GM10248 (cell line): ENCODE measurements around the gene OSTC.

Experiments
- CTCF ChIA-PET: fragments of 300-600 bp; sonication (Branson Sonifier 250); formaldehyde crosslinking; extraction: SDS; loops from one replicate; lab custom pipeline; 2021; ENCODE audit warnings: antibody characterized with exemption; lab: Yijun Ruan, JAX
- POLR2A ChIA-PET: fragments of 350-650 bp; sonication (Branson Sonifier 250); formaldehyde crosslinking; extraction: SDS; loops from one replicate; lab custom pipeline; 2020; ENCODE audit warnings: antibody characterized with exemption; lab: Yijun Ruan, JAX
- DNase-seq: peaks from one replicate; pipeline ENCODE4 v3.0.0; 2012; ENCODE audit errors: extremely low spot score
- CTCF ChIP-seq: IDR thresholded peaks from 2 replicates; pipeline ENCODE4 v1.5.1; 2012; ENCODE audit warnings: mild to moderate bottlenecking, low read depth; ENCODE audit errors: extremely low read depth, missing control alignments, control extremely low read depth

Gene OSTC

DNA sequence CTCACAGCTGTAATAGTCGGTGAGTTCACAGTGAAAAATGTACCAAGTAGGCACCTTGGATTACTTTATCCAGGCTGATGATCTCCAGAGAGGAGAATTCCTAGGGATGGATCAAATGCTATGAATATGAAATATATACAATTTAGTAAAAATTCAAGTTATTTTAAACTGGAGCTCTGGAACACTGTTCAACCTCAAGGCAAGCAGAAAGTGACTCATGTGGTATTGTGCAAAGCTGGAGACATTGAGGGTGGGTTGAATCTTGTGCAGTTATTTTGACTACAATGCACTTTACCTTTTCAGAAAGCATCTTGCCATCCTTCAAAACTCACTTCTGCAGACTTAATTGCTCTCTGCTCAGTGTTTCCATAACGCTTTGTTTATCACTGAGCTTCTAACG is 43.4 kb downstream of the OSTC start:
- no peak for TF ChIP-seq CTCF
- ChIA-PET POLR2A (no interaction called here), CTCF (no interaction called here)
- DNase-seq = no peak

DNA sequence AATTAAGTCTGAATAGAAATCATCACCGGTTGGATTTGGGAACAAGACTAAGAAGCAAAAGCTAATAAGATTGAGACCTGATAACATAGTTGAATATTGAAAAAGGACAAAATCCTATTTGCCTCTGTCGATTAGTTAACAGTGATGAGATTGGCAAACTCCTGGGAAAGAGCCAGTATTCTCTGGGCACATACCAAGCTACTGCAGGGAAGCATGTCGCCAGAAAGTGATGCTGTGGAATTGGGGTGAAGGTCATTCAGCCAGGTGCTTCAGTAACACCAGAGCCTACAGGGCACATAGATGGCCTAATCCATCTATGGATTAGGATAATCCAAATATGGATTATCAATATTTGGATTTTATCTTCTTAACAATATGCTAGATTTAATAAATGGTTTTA is 44.0 kb downstream of the OSTC start:
- no peak for DNase-seq
- ChIA-PET CTCF (interaction anchor here (2.0 kb wide), 1 partner anchor 10 kb away, joined by 7 read pairs; no protein-coding TSS in a partner anchor), POLR2A (no interaction called here)
- TF ChIP-seq CTCF = no peak

DNA sequence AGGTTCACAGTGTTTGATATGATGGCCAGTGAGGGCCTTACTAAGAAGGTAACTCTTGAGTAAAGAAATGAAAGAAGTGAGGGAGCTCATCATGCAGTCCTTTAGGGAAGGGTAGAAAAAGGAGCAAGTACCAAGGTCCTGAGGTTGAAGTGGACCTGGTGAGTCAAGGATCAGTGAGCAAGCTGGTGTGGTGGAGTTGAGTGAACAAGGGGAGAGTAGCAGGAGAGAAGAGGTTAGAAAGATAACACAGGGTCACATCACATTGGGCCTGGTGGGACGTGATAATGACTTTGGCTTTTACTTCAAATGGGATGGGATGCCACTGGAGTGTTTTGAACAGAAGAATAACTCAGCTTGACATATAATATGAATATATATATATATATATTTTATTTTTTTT is 44.7 kb downstream of the OSTC start:
- no peak for DNase-seq
- ChIA-PET POLR2A (no interaction called here), CTCF (interaction anchor here (1.2 to 2.0 kb wide), 2 partner anchors 9 to 11 kb away, joined by 3 to 7 read pairs; no protein-coding TSS in a partner anchor)
- no peak for TF ChIP-seq CTCF

GRCh38 chr4:108696160-108696559 is 45.8 kb downstream of the OSTC start:
- DNase-seq = no peak
- POLR2A ChIA-PET = no interaction called here
- CTCF ChIA-PET = interaction anchor here (0.6 to 2.0 kb wide), 3 partner anchors 12 to 40 kb away, joined by 3 to 7 read pairs (median 5); no protein-coding TSS in a partner anchor
- no peak for TF ChIP-seq CTCF

DNA sequence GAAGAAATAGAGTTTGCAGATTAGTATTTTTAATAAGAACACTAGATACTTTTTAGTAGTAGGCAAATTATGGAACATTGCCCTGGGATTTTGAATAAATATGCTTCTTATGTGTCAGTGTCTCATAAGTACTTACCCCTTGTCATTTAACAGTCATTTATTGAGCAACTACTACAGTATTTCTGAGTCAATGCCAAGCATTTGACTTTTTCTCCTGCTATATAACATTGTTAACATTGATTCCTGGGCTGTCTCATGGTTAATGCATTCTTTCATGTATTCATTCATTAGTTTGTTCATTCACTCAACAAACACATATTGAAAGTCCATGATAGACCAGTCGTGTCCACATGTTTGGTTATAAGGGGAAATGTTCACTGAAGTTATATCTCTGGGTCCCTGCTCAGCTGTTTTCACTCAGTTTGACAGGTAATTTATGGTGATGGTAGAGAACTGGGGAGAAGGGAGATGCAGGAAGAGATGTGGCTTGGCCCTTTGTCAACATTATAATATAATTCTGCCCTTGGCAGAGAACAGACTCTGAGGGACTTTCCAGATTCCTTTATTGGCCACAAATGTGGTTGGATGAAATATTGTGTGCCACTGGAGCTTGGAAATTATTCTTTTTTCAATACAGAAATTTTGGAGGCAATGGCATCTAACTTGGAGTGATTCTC is 49.8 kb downstream of the OSTC start:
- ChIA-PET CTCF (interaction anchor here (1.0 to 1.2 kb wide), 2 partner anchors 10 to 27 kb away, joined by 3 read pairs; no protein-coding TSS in a partner anchor), POLR2A (no interaction called here)
- no peak for DNase-seq
- TF ChIP-seq CTCF = no peak

GRCh38 chr4:108702960-108703359 is 52.6 kb downstream of the OSTC start:
- ChIA-PET POLR2A (no interaction called here), CTCF (interaction anchor here (1.3 kb wide), 1 partner anchor 13 kb away, joined by 3 read pairs; no protein-coding TSS in a partner anchor)
- no peak for TF ChIP-seq CTCF
- DNase-seq = no peak
